Naive thymus-derived CD4-positive, alpha-beta T cell (primary cell): Measurements from ENCODE around the gene ALDH3B1. TPM values are rescaled to one million over a fixed set of nuclear protein-coding genes. Genes with fewer than 3 reads are reported as not detected.
A peak's percentile ranks its signal among the peaks of the same experiment; 100 is the strongest.

ENCODE experiments used
- ATAC-seq: fragments of 150-1000 bp; cut with Tn5 transposase; 2 replicates; pipeline ENCODE4 v1.10.0; 2021; ENCODE audit warnings: mild to moderate bottlenecking, moderate library complexity
- CTCF ChIA-PET: fragments of 350-600 bp; sonication (Branson Sonifier 250); formaldehyde crosslinking; loops from one replicate; lab custom pipeline; 2021; ENCODE audit warnings: antibody characterized with exemption; lab: Charles Lee
- POLR2A ChIA-PET: fragments of 350-600 bp; sonication (Branson Sonifier 250); formaldehyde crosslinking; loops from one replicate; lab custom pipeline; 2021; ENCODE audit warnings: antibody characterized with exemption, inconsistent platforms; lab: Charles Lee
- DNase-seq, 9 donors: peaks; one replicate each; pipeline versions ENCODE4 v3.0.0 to v3.0.0-alpha.2; 2020 to 2022; ENCODE audit warnings: mixed read lengths in 1 of 9
- H3K27ac ChIP-seq: one replicate; pipeline ENCODE4 v1.7.0; 2013; ENCODE audit warnings: mild to moderate bottlenecking, low read depth, low read length, moderate library complexity
- H3K27me3 ChIP-seq, 2 donors: one replicate each; pipeline ENCODE4 v1.7.0; 2013; ENCODE audit warnings: low read length in 2 of 2, mild to moderate bottlenecking in 2 of 2, moderate library complexity in 2 of 2; ENCODE audit not compliant: control insufficient read depth in 2 of 2, insufficient read depth in 2 of 2
- H3K36me3 ChIP-seq, 3 experiments: 1 replicate in 2 of 3; 2 replicates in 1 of 3; pipeline ENCODE4 v1.7.0; 2013; ENCODE audit warnings: low read length in 3 of 3, mild to moderate bottlenecking in 3 of 3, moderate library complexity in 1 of 3; ENCODE audit not compliant: insufficient read depth in 3 of 3, control insufficient read depth in 2 of 3
- H3K4me1 ChIP-seq, 2 donors: one replicate each; pipeline ENCODE4 v1.7.0; 2013; ENCODE audit warnings: low read length in 2 of 2, mild to moderate bottlenecking in 2 of 2, moderate library complexity in 1 of 2; ENCODE audit not compliant: control insufficient read depth in 2 of 2, insufficient read depth in 2 of 2
- H3K4me3 ChIP-seq: 2 replicates; pipeline ENCODE4 v1.7.0; 2013; ENCODE audit warnings: mild to moderate bottlenecking, low read length
- H3K9me3 ChIP-seq, 3 experiments: 1 replicate in 2 of 3; 2 replicates in 1 of 3; pipeline ENCODE4 v1.7.0; 2013; ENCODE audit warnings: low read length in 3 of 3; ENCODE audit not compliant: control insufficient read depth in 2 of 3
- H3K27ac Mint-ChIP-seq, 9 donors: one replicate each; pipeline ENCODE4 v1.8.0; 2020 to 2022; ENCODE audit warnings: mixed read lengths in 9 of 9, mild to moderate bottlenecking in 8 of 9, moderate library complexity in 5 of 9, inconsistent platforms in 2 of 9
- H3K27me3 Mint-ChIP-seq, 5 donors: one replicate each; pipeline ENCODE4 v1.8.0; 2021 to 2022; ENCODE audit warnings: mixed read lengths in 5 of 5, mild to moderate bottlenecking in 1 of 5
- H3K36me3 Mint-ChIP-seq, 5 donors: one replicate each; pipeline ENCODE4 v1.8.0; 2020 to 2022; ENCODE audit warnings: mixed read lengths in 5 of 5, mild to moderate bottlenecking in 3 of 5, inconsistent platforms in 1 of 5
- H3K4me1 Mint-ChIP-seq, 7 donors: one replicate each; pipeline ENCODE4 v1.8.0; 2020 to 2022; ENCODE audit warnings: mixed read lengths in 7 of 7, mild to moderate bottlenecking in 3 of 7, inconsistent platforms in 1 of 7
- H3K4me3 Mint-ChIP-seq, 10 donors: one replicate each; pipeline ENCODE4 v1.8.0; 2020 to 2022; ENCODE audit warnings: mild to moderate bottlenecking in 10 of 10, mixed read lengths in 10 of 10, moderate library complexity in 6 of 10, inconsistent platforms in 2 of 10
- H3K9me3 Mint-ChIP-seq, 11 donors: one replicate each; pipeline ENCODE4 v1.8.0; 2020 to 2022; ENCODE audit warnings: mixed read lengths in 11 of 11, mild to moderate bottlenecking in 4 of 11, inconsistent platforms in 1 of 11, moderate library complexity in 1 of 11
- intact Hi-C, 2 donors: fragments of 100-400 bp; cut with micrococcal nuclease; formaldehyde crosslinking; loops; one replicate each; pipeline ENCODE4 v1.15.1; 2023
- microRNA-seq: library from miRNA; unstranded; fragments of <30 nt; microRNA quantifications from one replicate; pipeline ENCODE4 v1.2.0, GENCODE V29; 2022; ENCODE audit warnings: borderline microRNAs expressed
- polyA plus RNA-seq, 2 donors: library from polyadenylated mRNA; unstranded; fragments of 300-500 nt; fragmentation: Illumina TruSeq; gene quantifications; one replicate each; pipeline ENCODE4 v1.2.3, GENCODE V29; 2021
- total RNA-seq, 6 experiments: library from RNA in 5 of 6; stranded (reverse) in 5 of 6; gene quantifications; 1 replicate in 5 of 6; 2 replicates in 1 of 6; pipeline ENCODE4 v1.2.3 and lab custom pipeline; 2021 to 2026

Gene ALDH3B1
- total and polyA plus RNA-seq, 7 experiments from 2014 or later: 0.05 to 29.5 (median 0.67) TPM; not detected in 2

GRCh38 chr11:68076371-68077042 lies 66.4 kb downstream of the ALDH3B1 start:
- intact Hi-C loops: no loop called here
- Mint-ChIP-seq H3K4me1 (peaks cover 0 to 2% (median 0%) of the 10 kb centered on the region in 7 donors), H3K27ac (peak overlapping the region in 1 of 9 donors; percentile 33), H3K9me3 (peaks cover 0 to 2% (median 0%) of the 10 kb centered on the region in 11 donors), H3K4me3 (no peak overlapping the region), H3K27me3 (no peaks in the 10 kb centered on the region), H3K36me3 (peaks cover 0 to 14% (median 4%) of the 10 kb centered on the region in 5 donors)
- H3K9me3 ChIP-seq: no peaks in the 10 kb centered on the region
- DNase-seq (peak in 1 of 9 donors; percentile 6), ATAC-seq (peak; percentile 36)
- POLR2A ChIA-PET: no interaction called here
- H3K36me3 ChIP-seq: no peaks in the 10 kb centered on the region
- H3K27ac ChIP-seq: no peak overlapping the region
- no peaks in the 10 kb centered on the region for H3K4me1 ChIP-seq
- H3K4me3 ChIP-seq: no peak overlapping the region
- no peaks in the 10 kb centered on the region for H3K27me3 ChIP-seq
- CTCF ChIA-PET: no interaction called here

- CTCF ChIA-PET: no interaction called here
Observed at GRCh38 chr11:68077617-68078582, 67.8 kb downstream of the ALDH3B1 start.

More at GRCh38 chr11:68077617-68078582, 67.8 kb downstream of the ALDH3B1 start:
- H3K4me3 Mint-ChIP-seq: no peak overlapping the region
- peak overlapping the region in 2 of 9 donors; percentile 66 to 71 for H3K27ac Mint-ChIP-seq
- no peaks in the 10 kb centered on the region for H3K27me3 Mint-ChIP-seq
- H3K36me3 Mint-ChIP-seq: peaks cover 0 to 9% (median 4%) of the 10 kb centered on the region in 5 donors
- no peak for ATAC-seq
- Histone ChIP-seq H3K4me3 (no peak overlapping the region), H3K4me1 (no peaks in the 10 kb centered on the region), H3K27ac (no peak overlapping the region), H3K36me3 (no peaks in the 10 kb centered on the region), H3K9me3 (no peaks in the 10 kb centered on the region), H3K27me3 (no peaks in the 10 kb centered on the region)
- no peak for DNase-seq
- POLR2A ChIA-PET: no interaction called here
- intact Hi-C loops: no loop called here
- peaks cover 0 to 2% (median 0%) of the 10 kb centered on the region in 7 donors for H3K4me1 Mint-ChIP-seq
- H3K9me3 Mint-ChIP-seq: peaks cover 0 to 2% (median 0%) of the 10 kb centered on the region in 11 donors

Small RNAs within 50 kb of the gene (microRNA-seq; reads per million reads assigned to microRNA genes)
- gene MIR4691 (not detected), gene MIR6753 (not detected), gene MIR7113 (not detected)

Other genes with a start within 250 kb of the ALDH3B1 start
- gene UNC93B1, start 6.2 kb upstream of the ALDH3B1 start, total RNA-seq: 10 to 100 TPM; 10.1 to 76.3 (median 21.1) TPM
- gene UNC93B1, start 6.2 kb upstream of the ALDH3B1 start, polyA plus RNA-seq: 10 to 100 TPM in 1 of 2 donors, 1 to 10 TPM in 1; 4.3 to 12.7 TPM
- 100 to 1,000 TPM in 1 of 5 experiments, 10 to 100 TPM in 4; 67.1 to 126 (median 80.1) TPM for gene NDUFS8, start 20.4 kb downstream of the ALDH3B1 start, total RNA-seq
- 100 to 1,000 TPM; 172 to 197 TPM for gene NDUFS8, start 20.4 kb downstream of the ALDH3B1 start, polyA plus RNA-seq
- 100 to 1,000 TPM; 164 to 381 (median 194) TPM for gene TCIRG1, start 28.7 kb downstream of the ALDH3B1 start, total RNA-seq
- 10 to 100 TPM; 27.3 to 39.0 TPM for gene TCIRG1, start 28.7 kb downstream of the ALDH3B1 start, polyA plus RNA-seq
- gene CHKA, start 111.1 kb downstream of the ALDH3B1 start, total RNA-seq: 10 to 100 TPM in 2 of 5 experiments, 1 to 10 TPM in 3; 6.0 to 31.3 (median 7.3) TPM
- 1 to 10 TPM; 1.4 to 4.4 TPM for gene CHKA, start 111.1 kb downstream of the ALDH3B1 start, polyA plus RNA-seq
- 10 to 100 TPM; 32.7 to 68.2 (median 43.8) TPM for gene KMT5B, start 203.0 kb downstream of the ALDH3B1 start, total RNA-seq
- 10 to 100 TPM; 42.2 to 58.6 TPM for gene KMT5B, start 203.0 kb downstream of the ALDH3B1 start, polyA plus RNA-seq